ENCODE data around the gene KCTD16. TPM values are rescaled to one million over a fixed set of nuclear protein-coding genes. Genes with fewer than 3 reads are reported as not detected.

KCTD16 gene
- total and polyA plus RNA-seq, 2 donors (not counting 1 experiment from before 2014, with no cell fraction given): not detected

- Histone ChIP-seq H3K9ac (ENCODE audit: low read length) (no peak overlapping the region), H3K4me3 (ENCODE audit: control extremely low read depth in 1 of 5, extremely low read depth in 1 of 5, insufficient read depth in 1 of 5, low read depth in 2 of 5, low read length in 4 of 5) (no peak overlapping the region), H3K9me3 (ENCODE audit: control extremely low read depth in 1 of 3, control insufficient read depth in 2 of 3, insufficient read depth in 1 of 3, low read length in 2 of 3) (no peaks in the 10 kb centered on the region), H3K4me2 (replicated peaks; ENCODE audit: low read depth, low read length, poor library complexity, severe bottlenecking) (no peak overlapping the region), H3K36me3 (replicated peaks in 1 of 2; ENCODE audit: control extremely low read depth in 1 of 2, control insufficient read depth in 1 of 2, extremely low read depth in 1 of 2, insufficient read depth in 2 of 2, low read length in 1 of 2) (no peaks in the 10 kb centered on the region), H4K20me1 (ENCODE audit: control insufficient read depth, insufficient read depth, low read length, poor library complexity, severe bottlenecking) (no peaks in the 10 kb centered on the region), H3K79me2 (ENCODE audit: control insufficient read depth, insufficient read depth, low read length) (no peaks in the 10 kb centered on the region), H3K27me3 (replicated peaks in 1 of 4; ENCODE audit: control extremely low read depth in 1 of 4, control insufficient read depth in 3 of 4, insufficient read depth in 4 of 4, low read length in 3 of 4) (no peaks in the 10 kb centered on the region), H3K27ac (ENCODE audit: low read length in 2 of 2) (no peak overlapping the region), H3K4me1 (ENCODE audit: control insufficient read depth in 2 of 2, insufficient read depth in 2 of 2, low read length in 2 of 2) (no peaks in the 10 kb centered on the region), H2AFZ (ENCODE audit: insufficient read depth, low read depth, low read length, poor library complexity, severe bottlenecking) (no peak overlapping the region)
- Mint-ChIP-seq H3K4me3 (no peak overlapping the region), H3K27ac (no peak overlapping the region), H3K9me3 (ENCODE audit: insufficient read depth) (no peaks in the 10 kb centered on the region), H3K27me3 (peaks cover 11% of the 10 kb centered on the region), H3K4me1 (no peaks in the 10 kb centered on the region)
- ATAC-seq (ENCODE audit: low read depth): no peak
- no peak for TF ChIP-seq CTCF (IDR thresholded peaks at IDR 0.05)
- TF ChIP-seq EZH2 (IDR thresholded peaks at IDR 0.05; ENCODE audit: borderline replicate concordance, insufficient read depth, low read depth, low read length, poor library complexity, severe bottlenecking): no peak
- ChIA-PET CTCF (interaction anchor here (0.6 kb wide), 1 partner anchor 1473 kb away, joined by 4 read pairs; no protein-coding TSS in a partner anchor), POLR2A (no interaction called here)
- intact Hi-C loops (cut with micrococcal nuclease): no loop called here
- no peak for DNase-seq
- WGBS (ENCODE audit: insufficient coverage): 87% methylated on average over 2 of the region's 3 CpGs
These were observed 35.4 kb upstream of the KCTD16 start for GRCh38 chr5:144135113-144135762.

DNA sequence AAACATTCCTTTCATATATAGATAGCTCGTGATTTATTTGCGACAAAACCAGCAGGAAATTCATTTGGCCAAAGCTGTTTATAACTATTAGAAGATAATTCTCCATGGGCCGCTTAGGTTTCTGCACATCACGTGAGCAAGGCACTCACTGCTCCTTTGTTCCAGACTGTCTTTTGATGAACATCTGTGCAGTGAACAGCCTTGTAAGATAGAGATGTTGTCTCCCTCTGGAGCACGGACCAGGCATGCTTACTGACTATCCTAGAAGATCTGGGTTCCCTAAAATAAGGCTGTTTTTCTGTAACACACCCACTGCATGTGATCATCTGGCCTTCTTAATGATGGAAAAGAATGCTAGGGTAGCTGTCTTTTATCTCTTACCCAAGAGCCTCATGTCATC lies 31.1 kb upstream of the KCTD16 start:
- Histone ChIP-seq H3K36me3 (replicated peaks in 1 of 2; ENCODE audit: control extremely low read depth in 1 of 2, control insufficient read depth in 1 of 2, extremely low read depth in 1 of 2, insufficient read depth in 2 of 2, low read length in 1 of 2) (no peaks in the 10 kb centered on the region), H3K9me3 (ENCODE audit: control extremely low read depth in 1 of 3, control insufficient read depth in 2 of 3, insufficient read depth in 1 of 3, low read length in 2 of 3) (no peaks in the 10 kb centered on the region), H3K79me2 (ENCODE audit: control insufficient read depth, insufficient read depth, low read length) (no peaks in the 10 kb centered on the region), H3K27ac (ENCODE audit: low read length in 2 of 2) (no peak overlapping the region), H3K9ac (ENCODE audit: low read length) (no peak overlapping the region), H2AFZ (ENCODE audit: insufficient read depth, low read depth, low read length, poor library complexity, severe bottlenecking) (no peak overlapping the region), H3K4me1 (ENCODE audit: control insufficient read depth in 2 of 2, insufficient read depth in 2 of 2, low read length in 2 of 2) (peaks cover 12 to 13% of the 10 kb centered on the region in 2 donors), H3K4me2 (replicated peaks; ENCODE audit: low read depth, low read length, poor library complexity, severe bottlenecking) (no peak overlapping the region), H4K20me1 (ENCODE audit: control insufficient read depth, insufficient read depth, low read length, poor library complexity, severe bottlenecking) (no peaks in the 10 kb centered on the region), H3K27me3 (replicated peaks in 1 of 4; ENCODE audit: control extremely low read depth in 1 of 4, control insufficient read depth in 3 of 4, insufficient read depth in 4 of 4, low read length in 3 of 4) (no peaks in the 10 kb centered on the region), H3K4me3 (ENCODE audit: control extremely low read depth in 1 of 5, extremely low read depth in 1 of 5, insufficient read depth in 1 of 5, low read depth in 2 of 5, low read length in 4 of 5) (no peak overlapping the region)
- Mint-ChIP-seq H3K4me3 (no peak overlapping the region), H3K27ac (no peak overlapping the region), H3K4me1 (peaks cover 16% of the 10 kb centered on the region), H3K9me3 (ENCODE audit: insufficient read depth) (no peaks in the 10 kb centered on the region), H3K27me3 (peaks cover 18% of the 10 kb centered on the region)
- no peak for TF ChIP-seq CTCF (IDR thresholded peaks at IDR 0.05)
- no peak for TF ChIP-seq EZH2 (IDR thresholded peaks at IDR 0.05; ENCODE audit: borderline replicate concordance, insufficient read depth, low read depth, low read length, poor library complexity, severe bottlenecking)
- ChIA-PET CTCF (interaction anchor here (1.1 to 1.5 kb wide), 3 partner anchors 313 to 1219 kb away, joined by 3 read pairs; no protein-coding TSS in a partner anchor), POLR2A (no interaction called here)
- WGBS (ENCODE audit: insufficient coverage): 94% methylated on average over 3 of the region's 5 CpGs
- intact Hi-C loops (cut with micrococcal nuclease): no loop called here
- ATAC-seq (ENCODE audit: low read depth) (no peak), DNase-seq (no peak)
